ENCODE data around the gene UBXN6. TPM values are rescaled to one million over a fixed set of nuclear protein-coding genes. Genes with fewer than 3 reads are reported as not detected.

UBXN6 gene
- total RNA-seq, 1 donor from 2014 or later, result 113 TPM

GRCh38 chr19:4453232-4454179, 4.1 kb downstream of the UBXN6 start:
- TF ChIP-seq, protein P1, sequence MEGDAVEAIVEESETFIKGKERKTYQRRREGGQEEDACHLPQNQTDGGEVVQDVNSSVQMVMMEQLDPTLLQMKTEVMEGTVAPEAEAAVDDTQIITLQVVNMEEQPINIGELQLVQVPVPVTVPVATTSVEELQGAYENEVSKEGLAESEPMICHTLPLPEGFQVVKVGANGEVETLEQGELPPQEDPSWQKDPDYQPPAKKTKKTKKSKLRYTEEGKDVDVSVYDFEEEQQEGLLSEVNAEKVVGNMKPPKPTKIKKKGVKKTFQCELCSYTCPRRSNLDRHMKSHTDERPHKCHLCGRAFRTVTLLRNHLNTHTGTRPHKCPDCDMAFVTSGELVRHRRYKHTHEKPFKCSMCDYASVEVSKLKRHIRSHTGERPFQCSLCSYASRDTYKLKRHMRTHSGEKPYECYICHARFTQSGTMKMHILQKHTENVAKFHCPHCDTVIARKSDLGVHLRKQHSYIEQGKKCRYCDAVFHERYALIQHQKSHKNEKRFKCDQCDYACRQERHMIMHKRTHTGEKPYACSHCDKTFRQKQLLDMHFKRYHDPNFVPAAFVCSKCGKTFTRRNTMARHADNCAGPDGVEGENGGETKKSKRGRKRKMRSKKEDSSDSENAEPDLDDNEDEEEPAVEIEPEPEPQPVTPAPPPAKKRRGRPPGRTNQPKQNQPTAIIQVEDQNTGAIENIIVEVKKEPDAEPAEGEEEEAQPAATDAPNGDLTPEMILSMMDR (IDR thresholded peaks at IDR 0.05), result no peak
- H3K27me3 ChIP-seq, result no peaks in the 10 kb centered on the region
- DNase-seq (no peak), ATAC-seq (no peak)
- H3K9me3 ChIP-seq, result no peaks in the 10 kb centered on the region
- H3K36me3 ChIP-seq, result peaks cover 55% of the 10 kb centered on the region
- intact Hi-C loops (cut with DNase I), result no loop called here
- H3K4me3 ChIP-seq, result no peak overlapping the region
- H3K27ac ChIP-seq, result no peak overlapping the region
- peaks cover 12% of the 10 kb centered on the region for H3K4me1 ChIP-seq

GRCh38 chr19:4452230-4452990, 5.2 kb downstream of the UBXN6 start:
- no peaks in the 10 kb centered on the region for H3K27me3 ChIP-seq
- no peak overlapping the region for H3K4me3 ChIP-seq
- TF ChIP-seq, protein P1 (IDR thresholded peaks at IDR 0.05), result no peak
- intact Hi-C loops (cut with DNase I), result no loop called here
- H3K27ac ChIP-seq, result no peak overlapping the region
- H3K4me1 ChIP-seq, result peaks cover 12% of the 10 kb centered on the region
- ATAC-seq (no peak), DNase-seq (no peak)
- peaks cover 65% of the 10 kb centered on the region for H3K36me3 ChIP-seq
- no peaks in the 10 kb centered on the region for H3K9me3 ChIP-seq

DNA sequence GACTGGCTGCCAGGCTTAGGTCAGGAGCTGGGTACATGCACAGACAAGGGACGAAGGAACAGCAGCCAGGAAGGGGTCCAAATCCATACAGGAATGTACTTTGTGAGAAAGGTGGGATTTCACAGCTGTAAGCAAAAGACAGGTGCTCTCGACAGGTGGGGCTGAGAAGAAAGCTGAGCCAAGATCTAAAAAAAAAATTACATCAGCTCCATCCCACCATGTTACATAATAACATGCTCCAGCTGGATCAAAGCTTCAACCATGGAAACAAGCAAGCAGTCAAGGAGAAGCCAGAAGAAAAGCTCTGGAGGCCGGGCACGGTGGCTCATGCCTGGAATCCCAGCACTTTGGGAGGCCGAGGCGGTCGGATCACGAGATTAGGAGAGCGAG, 8.0 kb downstream of the UBXN6 start:
- no peak overlapping the region for H3K27ac ChIP-seq
- peaks cover 93% of the 10 kb centered on the region for H3K36me3 ChIP-seq

DNA sequence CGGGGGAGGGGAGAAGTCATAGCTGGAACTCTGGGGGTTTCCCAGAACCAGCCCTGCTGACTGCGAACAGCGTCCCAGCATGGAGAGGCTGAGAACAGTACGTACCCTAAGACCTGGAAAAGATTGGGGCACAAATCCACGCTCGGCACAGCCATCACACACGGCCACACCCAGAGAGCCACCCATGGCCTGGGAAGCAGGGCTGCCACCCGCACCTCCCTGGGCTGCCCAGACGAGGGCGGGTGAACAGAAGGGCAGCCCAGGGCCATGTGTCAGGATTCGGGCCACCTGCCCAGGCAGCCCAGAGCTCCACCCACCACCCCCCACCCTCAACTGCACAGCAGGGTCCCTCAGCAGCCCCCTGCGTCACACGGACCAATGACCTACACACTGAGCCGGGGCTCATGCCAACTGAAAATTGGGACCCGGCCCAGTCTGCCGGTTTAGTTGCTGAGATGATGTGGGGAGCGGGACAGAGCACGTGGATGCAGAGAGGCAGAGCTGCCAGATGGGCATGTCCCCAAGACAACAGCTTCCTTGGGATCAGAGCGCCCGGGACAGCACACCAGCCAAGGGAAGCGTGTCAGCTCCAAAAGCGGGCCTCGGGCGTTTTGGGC, 8.5 kb downstream of the UBXN6 start:
- TF ChIP-seq, protein P1 (IDR thresholded peaks at IDR 0.05), result no peak
- H3K4me3 ChIP-seq, result no peak overlapping the region
- H3K27ac ChIP-seq, result no peak overlapping the region
- peaks cover 97% of the 10 kb centered on the region for H3K36me3 ChIP-seq
- ATAC-seq, result no peak
- H3K27me3 ChIP-seq, result no peaks in the 10 kb centered on the region
- DNase-seq, result no peak
- no peaks in the 10 kb centered on the region for H3K9me3 ChIP-seq
- intact Hi-C loops (cut with DNase I), result no loop called here
- H3K4me1 ChIP-seq, result no peaks in the 10 kb centered on the region

More for the DNA sequence above, 8.0 kb downstream of the UBXN6 start:
- H3K27me3 ChIP-seq, result no peaks in the 10 kb centered on the region
- ATAC-seq (no peak), DNase-seq (no peak)
- TF ChIP-seq, protein P1 (IDR thresholded peaks at IDR 0.05), result no peak
- intact Hi-C loops (cut with DNase I), result no loop called here
- no peaks in the 10 kb centered on the region for H3K9me3 ChIP-seq
- no peak overlapping the region for H3K4me3 ChIP-seq
- no peaks in the 10 kb centered on the region for H3K4me1 ChIP-seq

DNA sequence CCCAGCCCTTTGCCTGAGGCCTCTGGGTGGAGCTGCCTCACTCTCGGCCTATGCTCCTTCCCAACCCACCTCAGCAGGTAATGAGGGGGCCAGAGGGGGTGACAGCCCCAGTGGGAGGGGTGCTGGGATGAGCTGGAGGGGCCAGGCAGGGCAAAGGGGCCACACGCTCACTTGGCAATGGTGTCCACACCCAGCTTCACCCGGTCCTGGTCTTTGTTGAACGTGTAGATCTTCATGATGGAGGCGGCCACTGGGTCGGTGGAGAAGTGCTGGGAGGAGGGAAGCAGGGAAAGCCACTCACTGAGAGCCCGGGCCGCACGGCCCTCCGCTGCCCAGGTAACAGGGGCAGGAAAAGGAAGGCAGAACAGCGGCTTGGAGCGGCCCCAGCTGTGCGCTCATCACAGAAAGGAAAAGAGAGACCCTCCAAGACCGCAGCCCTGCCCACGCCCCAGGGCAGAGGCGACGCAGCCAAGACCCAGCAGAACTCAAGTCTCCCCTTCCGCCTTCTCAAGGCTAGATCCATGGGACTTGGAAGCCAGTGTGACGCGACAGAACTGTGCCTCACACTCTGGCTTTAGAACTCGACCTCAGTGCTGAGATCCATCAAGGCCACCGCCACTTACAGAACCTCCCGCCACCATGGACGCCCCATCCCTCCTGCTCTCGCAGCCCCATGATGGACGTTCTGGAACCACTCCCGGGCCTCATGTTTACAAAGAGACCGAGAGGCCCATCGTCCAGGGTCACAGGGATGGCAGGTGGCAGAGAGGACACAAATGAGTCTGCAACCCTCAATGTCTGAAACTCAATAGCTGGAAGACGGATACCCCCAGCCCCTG, 9.2 kb downstream of the UBXN6 start:
- ATAC-seq (no peak), DNase-seq (no peak)
- H3K36me3 ChIP-seq, result peaks cover 90% of the 10 kb centered on the region
- intact Hi-C loops (cut with DNase I), result no loop called here
- no peak overlapping the region for H3K27ac ChIP-seq
- no peaks in the 10 kb centered on the region for H3K9me3 ChIP-seq
- H3K4me3 ChIP-seq, result no peak overlapping the region
- H3K4me1 ChIP-seq, result no peaks in the 10 kb centered on the region
- TF ChIP-seq, protein P1 (IDR thresholded peaks at IDR 0.05), result no peak
- H3K27me3 ChIP-seq, result no peaks in the 10 kb centered on the region
